Measurements from ENCODE around the gene MRPL40.

The MRPL40 gene

DNA sequence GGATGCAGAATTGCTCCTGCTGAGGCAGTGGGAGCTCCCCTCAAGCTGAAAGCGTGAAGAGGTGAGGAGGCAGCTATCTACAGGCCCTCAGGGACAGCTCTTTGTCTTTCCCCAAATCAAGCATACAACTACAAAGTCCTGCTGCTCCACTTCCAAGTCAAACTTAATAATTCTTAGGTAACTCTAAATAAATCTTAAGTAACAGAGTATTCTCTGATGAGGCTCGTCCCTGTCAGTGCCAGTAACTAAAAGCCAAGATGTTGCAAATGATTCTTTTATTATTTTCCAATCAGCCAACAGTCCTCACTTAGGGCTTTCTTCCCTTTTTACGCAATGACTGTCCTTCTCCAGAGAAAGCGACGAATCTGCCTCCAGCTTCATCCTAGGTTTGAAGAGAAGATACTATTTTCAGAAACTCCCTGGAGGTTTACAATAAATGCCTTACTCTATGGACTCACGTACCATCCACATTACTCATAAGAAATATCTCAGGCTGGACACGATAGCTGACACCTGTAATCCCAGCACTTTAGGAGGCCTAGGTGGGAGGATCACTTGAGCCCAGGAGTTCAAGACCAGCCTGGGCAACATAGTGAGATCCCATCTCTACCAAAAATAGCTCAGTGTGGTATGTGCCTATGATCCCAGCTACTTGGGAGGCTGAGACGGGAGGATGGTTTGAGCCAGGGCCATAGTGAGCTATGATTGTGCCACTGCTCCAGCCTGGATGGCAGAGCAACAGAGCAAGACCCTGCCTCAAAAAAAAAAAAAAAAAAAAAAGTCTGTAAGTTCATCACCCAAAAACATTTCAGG is 18.2 kb downstream of the MRPL40 start:
- in situ Hi-C loops (cut with MboI; ENCODE audit: low pct_unique_long_range_greater_than_20kb, low sequenced_read_pairs, unreplicated experiment): no loop called here
- DNase-seq (ENCODE audit: low spot score): no peak
- TF ChIP-seq, protein P1, sequence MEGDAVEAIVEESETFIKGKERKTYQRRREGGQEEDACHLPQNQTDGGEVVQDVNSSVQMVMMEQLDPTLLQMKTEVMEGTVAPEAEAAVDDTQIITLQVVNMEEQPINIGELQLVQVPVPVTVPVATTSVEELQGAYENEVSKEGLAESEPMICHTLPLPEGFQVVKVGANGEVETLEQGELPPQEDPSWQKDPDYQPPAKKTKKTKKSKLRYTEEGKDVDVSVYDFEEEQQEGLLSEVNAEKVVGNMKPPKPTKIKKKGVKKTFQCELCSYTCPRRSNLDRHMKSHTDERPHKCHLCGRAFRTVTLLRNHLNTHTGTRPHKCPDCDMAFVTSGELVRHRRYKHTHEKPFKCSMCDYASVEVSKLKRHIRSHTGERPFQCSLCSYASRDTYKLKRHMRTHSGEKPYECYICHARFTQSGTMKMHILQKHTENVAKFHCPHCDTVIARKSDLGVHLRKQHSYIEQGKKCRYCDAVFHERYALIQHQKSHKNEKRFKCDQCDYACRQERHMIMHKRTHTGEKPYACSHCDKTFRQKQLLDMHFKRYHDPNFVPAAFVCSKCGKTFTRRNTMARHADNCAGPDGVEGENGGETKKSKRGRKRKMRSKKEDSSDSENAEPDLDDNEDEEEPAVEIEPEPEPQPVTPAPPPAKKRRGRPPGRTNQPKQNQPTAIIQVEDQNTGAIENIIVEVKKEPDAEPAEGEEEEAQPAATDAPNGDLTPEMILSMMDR (IDR thresholded peaks at IDR 0.05; ENCODE audit: extremely low read depth, insufficient read depth, missing control alignments): no peak

DNA sequence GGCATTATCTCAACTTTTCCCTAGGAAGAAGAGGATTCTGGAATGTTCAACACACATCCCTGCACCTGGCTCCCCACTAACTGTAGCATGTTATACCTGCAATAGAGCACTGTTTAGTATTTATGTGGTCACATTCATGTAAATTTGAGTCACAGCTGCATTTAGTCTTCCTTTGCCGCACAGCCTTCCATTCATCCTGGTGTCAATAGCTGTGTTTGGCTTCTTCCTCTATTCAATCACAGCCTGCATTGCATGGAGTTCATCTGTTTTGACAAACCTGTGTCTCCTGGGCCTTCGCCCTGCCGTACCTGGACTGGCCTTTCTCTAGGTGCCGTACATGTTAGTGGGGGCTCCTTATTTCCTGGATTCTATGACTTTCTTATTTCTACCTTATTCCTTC is 19.2 kb downstream of the MRPL40 start:
- no peak for DNase-seq (ENCODE audit: low spot score)
- in situ Hi-C loops (cut with MboI; ENCODE audit: low pct_unique_long_range_greater_than_20kb, low sequenced_read_pairs, unreplicated experiment): no loop called here
- TF ChIP-seq, protein P1 (IDR thresholded peaks at IDR 0.05; ENCODE audit: extremely low read depth, insufficient read depth, missing control alignments): no peak

DNA sequence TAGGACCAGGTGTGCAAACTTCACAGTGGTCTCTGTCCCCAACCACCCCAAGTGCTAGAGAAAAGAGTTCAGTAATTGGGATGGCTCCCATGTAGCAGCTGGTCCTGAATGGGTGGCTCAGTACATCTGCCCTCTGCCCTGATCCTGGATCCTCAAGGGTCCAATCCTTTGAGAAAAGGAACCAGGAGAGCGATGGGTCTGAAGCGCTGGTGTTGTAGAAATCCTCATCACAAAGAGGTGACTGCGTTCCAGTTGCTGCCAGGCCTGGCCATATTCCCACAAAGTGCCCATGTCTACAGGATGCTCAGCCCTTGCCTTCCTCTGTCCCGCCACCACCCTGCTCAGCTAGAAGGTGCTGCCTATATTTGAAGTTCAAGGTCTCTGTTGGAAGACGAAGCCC is 21.4 kb downstream of the MRPL40 start:
- in situ Hi-C loops (cut with MboI; ENCODE audit: low pct_unique_long_range_greater_than_20kb, low sequenced_read_pairs, unreplicated experiment): no loop called here
- no peak for DNase-seq (ENCODE audit: low spot score)
- TF ChIP-seq, protein P1 (IDR thresholded peaks at IDR 0.05; ENCODE audit: extremely low read depth, insufficient read depth, missing control alignments): no peak

DNA sequence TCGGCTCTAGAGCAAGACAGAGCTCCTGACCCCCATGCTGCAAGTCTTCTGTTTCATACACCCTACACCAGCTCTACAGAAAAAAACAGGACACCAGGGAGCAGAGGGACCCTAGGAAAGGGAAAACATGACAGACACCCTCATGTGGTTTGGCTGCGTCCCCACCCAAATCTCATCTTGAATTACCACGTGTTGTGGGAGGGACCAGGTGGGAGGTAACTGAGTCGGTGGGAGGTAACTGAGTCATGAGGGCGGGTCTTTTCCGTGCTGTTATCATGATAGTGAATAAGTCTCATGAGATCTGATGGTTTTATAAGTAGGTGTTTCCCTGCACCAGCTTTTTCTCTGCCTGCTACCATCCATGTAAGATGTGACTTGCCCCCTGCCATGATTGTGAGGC is 21.8 kb downstream of the MRPL40 start:
- in situ Hi-C loops (cut with MboI; ENCODE audit: low pct_unique_long_range_greater_than_20kb, low sequenced_read_pairs, unreplicated experiment): no loop called here
- no peak for DNase-seq (ENCODE audit: low spot score)
- TF ChIP-seq, protein P1 (IDR thresholded peaks at IDR 0.05; ENCODE audit: extremely low read depth, insufficient read depth, missing control alignments): no peak

DNA sequence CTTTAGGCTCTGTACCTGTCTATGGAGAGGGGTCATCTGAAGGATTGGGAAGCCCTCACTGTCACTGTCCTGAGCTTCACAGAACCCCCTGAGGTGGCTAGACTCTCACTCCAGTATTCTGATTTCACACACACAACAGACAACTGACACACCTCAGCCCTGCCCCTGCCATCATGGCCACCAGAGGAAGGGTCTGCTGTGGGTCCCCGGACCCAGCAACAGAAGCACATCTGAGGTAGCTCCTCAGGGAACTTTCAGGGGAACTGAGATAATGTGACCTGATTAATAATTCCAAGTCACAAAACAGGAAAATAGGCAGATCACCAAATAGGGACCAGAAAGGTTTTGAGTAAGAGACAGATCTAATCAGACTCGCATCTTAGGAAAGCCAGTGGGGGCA is 22.7 kb downstream of the MRPL40 start:
- DNase-seq (ENCODE audit: low spot score): no peak
- TF ChIP-seq, protein P1 (IDR thresholded peaks at IDR 0.05; ENCODE audit: extremely low read depth, insufficient read depth, missing control alignments): no peak
- in situ Hi-C loops (cut with MboI; ENCODE audit: low pct_unique_long_range_greater_than_20kb, low sequenced_read_pairs, unreplicated experiment): no loop called here

DNA sequence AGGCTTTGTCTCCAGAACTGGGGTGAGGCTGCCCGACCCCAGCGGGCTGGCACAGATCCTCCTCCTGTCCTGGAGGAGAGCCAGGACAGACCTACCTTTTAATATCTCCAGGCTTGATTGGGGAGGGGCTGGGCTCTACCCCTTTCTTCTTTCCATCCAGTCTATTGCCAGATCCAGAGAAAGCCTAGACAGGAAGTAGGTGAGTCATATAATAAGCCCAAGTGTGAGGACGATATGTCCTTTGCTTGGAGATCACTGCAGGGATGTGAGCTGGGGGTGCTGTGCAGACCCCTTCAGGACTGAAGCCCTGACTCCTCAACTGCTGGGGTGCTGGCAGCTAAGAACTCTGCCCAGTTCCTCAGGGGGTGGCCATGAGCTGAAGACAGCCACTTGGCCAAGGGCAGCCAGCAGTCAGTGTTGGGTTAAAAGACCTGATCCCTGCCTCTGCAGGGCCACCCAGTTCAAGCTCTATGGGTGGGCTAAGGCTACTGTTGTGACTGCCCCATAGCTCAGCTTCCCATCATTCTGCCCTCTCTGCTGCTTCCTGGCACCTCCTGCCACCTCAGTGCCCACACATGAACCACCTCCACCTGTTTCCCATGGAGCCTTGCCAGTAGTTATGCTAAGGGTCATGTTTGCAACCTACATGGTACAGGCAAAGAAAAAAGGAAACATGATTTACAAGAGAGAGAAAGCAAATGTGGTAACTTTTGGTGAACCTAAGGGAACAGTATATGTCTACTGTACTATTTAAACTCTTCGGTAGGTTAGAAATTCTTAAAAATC is 23.4 kb downstream of the MRPL40 start:
- TF ChIP-seq, protein P1 (IDR thresholded peaks at IDR 0.05; ENCODE audit: extremely low read depth, insufficient read depth, missing control alignments): no peak
- in situ Hi-C loops (cut with MboI; ENCODE audit: low pct_unique_long_range_greater_than_20kb, low sequenced_read_pairs, unreplicated experiment): no loop called here
- no peak for DNase-seq (ENCODE audit: low spot score)

Measured in GM13977 (cell line).